ENCODE data around the gene PRICKLE1.
A peak's percentile ranks its signal among the peaks of the same experiment; 100 is the strongest.

PRICKLE1 gene

GRCh38 chr12:42448841-42449240 is 140.7 kb downstream of the PRICKLE1 start:
- no peak for DNase-seq (ENCODE audit: low spot score)

GRCh38 chr12:42447371-42447786 is 142.2 kb downstream of the PRICKLE1 start:
- DNase-seq (ENCODE audit: low spot score): no peak

GRCh38 chr12:42446761-42447160 is 142.8 kb downstream of the PRICKLE1 start:
- no peak for DNase-seq (ENCODE audit: low spot score)

- no peak for DNase-seq (ENCODE audit: low spot score)
Measured at GRCh38 chr12:42445891-42446290, 143.7 kb downstream of the PRICKLE1 start.

- no peak for DNase-seq (ENCODE audit: low spot score)
Measured at GRCh38 chr12:42444192-42444943, 145.2 kb downstream of the PRICKLE1 start.

GRCh38 chr12:42442888-42443287 is 146.7 kb downstream of the PRICKLE1 start:
- no peak for DNase-seq (ENCODE audit: low spot score)

- no peak for DNase-seq (ENCODE audit: low spot score)
Measured at GRCh38 chr12:42442311-42442759, 147.2 kb downstream of the PRICKLE1 start.

GRCh38 chr12:42440608-42441007 is 148.9 kb downstream of the PRICKLE1 start:
- no peak for DNase-seq (ENCODE audit: low spot score)

GRCh38 chr12:42432517-42433140 is 156.9 kb downstream of the PRICKLE1 start:
- DNase-seq (ENCODE audit: low spot score): no peak

GRCh38 chr12:42428850-42429249 is 160.7 kb downstream of the PRICKLE1 start:
- no peak for DNase-seq (ENCODE audit: low spot score)

GRCh38 chr12:42426746-42427145 is 162.8 kb downstream of the PRICKLE1 start:
- DNase-seq (ENCODE audit: low spot score): peak; percentile 11

- DNase-seq (ENCODE audit: low spot score): no peak
Measured at GRCh38 chr12:42422785-42423184, 166.8 kb downstream of the PRICKLE1 start.

GRCh38 chr12:42421844-42422779 is 167.4 kb downstream of the PRICKLE1 start:
- DNase-seq (ENCODE audit: low spot score): peak; percentile 22

- no peak for DNase-seq (ENCODE audit: low spot score)
Measured at GRCh38 chr12:42420395-42420794, 169.2 kb downstream of the PRICKLE1 start.

GRCh38 chr12:42410340-42410739 is 179.2 kb downstream of the PRICKLE1 start:
- DNase-seq (ENCODE audit: low spot score): no peak

GRCh38 chr12:42409471-42409870 is 180.1 kb downstream of the PRICKLE1 start:
- no peak for DNase-seq (ENCODE audit: low spot score)

GRCh38 chr12:42407306-42407705 is 182.2 kb downstream of the PRICKLE1 start:
- DNase-seq (ENCODE audit: low spot score): peak; percentile 6
